HG03575 (cell line): ENCODE measurements around the gene HOXB8.

ENCODE experiments used
- ATAC-seq: cut with Tn5 transposase; IDR thresholded peaks from one replicate; pipeline ENCODE4 v1.9.1; 2021; ENCODE audit not compliant: unreplicated experiment, insufficient number of reproducible peaks, low FRiP score; ENCODE audit errors: extremely low read depth

The HOXB8 gene

DNA sequence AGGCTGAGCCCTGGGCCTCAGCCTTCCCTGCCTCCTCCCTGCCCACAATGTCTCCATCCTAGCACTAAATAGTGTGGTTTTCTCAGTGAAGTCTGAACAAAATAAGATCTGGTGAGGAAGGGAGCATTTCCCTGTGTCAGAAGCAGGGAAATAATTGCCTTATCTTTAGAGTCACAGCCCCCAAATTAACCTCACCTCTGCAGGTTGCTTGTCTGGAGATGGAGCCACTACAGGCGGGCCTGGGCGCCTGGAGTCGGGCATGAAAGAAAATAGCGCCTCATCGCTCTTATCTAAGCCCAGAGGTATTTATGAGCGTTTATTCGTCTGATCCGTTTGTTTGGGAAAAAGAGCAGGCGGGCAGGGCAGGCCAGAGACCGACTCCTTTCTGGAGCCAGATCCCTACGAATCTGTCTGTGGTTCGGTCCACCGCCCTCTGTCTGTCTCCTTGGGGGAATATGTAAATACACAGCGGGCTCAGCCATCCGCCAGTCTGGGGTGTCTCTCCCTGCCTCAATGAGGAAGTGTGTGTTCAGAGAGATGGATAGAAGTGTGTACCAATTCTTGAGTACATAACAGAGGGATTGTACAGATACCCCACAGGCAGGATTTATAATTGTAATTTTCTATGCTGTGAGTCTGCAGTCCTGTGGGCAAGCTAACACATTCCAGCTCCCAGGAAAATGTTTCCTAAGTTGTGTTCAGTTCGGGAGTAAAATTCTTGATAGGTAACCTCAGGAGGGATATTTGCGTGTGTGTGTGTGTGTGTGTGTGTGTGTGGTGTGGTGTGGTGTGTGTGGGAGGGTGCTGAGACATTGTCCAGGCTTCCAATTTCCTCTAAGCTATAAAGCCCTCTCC is 14.6 kb downstream of the HOXB8 start:
- no peak for ATAC-seq

- no peak for ATAC-seq
Measured at GRCh38 chr17:48599354-48599753, 15.7 kb downstream of the HOXB8 start.

DNA sequence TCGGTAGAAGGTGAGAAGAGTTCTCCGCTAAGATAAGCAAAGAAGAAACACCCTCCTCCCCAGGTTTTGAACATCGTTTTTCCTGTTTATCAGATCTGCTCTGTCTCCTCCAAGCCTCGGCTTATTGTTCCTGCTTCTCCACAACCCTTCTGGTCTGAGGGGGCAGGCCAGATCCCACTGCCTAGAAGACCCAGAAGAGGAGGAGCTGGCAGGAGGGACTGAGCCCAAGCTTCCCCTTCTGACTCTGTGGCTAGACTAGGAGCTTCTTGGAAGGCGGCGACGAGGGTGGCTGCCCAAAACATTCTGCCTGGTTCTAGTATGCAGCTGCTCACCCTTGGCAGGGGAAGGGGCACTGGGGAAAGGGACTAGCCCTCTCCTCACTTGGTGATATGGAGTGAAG is 16.4 kb downstream of the HOXB8 start:
- no peak for ATAC-seq

DNA sequence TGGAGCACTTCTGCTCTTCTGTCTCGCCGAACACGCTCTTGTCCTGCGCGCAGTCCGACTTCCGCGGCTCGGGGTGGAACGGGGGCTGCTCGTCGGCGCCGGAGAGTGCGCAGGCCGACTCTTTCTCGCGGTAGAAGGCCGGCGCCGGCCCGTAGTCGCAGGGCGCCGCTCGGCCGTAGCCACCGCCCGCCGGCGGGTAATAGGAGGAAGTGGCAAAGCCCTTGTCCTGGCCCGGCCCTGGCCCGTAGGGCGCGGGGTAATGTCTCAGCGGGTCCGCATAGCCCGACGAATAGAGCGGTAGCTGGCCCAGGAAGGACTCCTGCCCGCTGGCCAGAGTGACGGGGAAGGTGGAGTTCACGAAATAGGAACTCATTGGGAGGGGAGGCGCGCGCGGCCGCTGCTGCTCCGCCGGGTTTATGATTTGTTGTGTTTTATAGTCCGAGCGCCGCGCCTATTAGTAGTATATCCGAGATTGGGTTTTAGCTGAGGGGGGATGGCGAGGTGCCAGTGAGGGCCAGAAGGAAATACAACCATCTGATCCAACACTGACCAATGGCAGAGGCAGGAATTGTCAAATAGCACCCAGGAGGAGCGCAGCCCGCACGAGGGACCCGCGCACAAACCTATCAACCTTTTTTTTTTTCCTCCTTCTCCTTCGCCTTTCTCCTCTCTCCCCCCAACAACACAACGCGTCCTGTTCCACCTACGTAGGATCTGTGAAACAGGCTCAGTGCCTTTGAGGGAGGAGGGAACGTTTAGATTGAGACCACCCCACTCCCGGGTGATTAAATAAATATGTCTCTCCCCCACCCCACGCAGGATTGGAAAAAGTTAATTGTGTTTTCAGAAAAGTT is 17.1 kb downstream of the HOXB8 start:
- ATAC-seq = no peak

- ATAC-seq = no peak
Measured at GRCh38 chr17:48597528-48597777, 17.6 kb downstream of the HOXB8 start.

GRCh38 chr17:48596735-48597527 is 18.2 kb downstream of the HOXB8 start:
- ATAC-seq = no peak

DNA sequence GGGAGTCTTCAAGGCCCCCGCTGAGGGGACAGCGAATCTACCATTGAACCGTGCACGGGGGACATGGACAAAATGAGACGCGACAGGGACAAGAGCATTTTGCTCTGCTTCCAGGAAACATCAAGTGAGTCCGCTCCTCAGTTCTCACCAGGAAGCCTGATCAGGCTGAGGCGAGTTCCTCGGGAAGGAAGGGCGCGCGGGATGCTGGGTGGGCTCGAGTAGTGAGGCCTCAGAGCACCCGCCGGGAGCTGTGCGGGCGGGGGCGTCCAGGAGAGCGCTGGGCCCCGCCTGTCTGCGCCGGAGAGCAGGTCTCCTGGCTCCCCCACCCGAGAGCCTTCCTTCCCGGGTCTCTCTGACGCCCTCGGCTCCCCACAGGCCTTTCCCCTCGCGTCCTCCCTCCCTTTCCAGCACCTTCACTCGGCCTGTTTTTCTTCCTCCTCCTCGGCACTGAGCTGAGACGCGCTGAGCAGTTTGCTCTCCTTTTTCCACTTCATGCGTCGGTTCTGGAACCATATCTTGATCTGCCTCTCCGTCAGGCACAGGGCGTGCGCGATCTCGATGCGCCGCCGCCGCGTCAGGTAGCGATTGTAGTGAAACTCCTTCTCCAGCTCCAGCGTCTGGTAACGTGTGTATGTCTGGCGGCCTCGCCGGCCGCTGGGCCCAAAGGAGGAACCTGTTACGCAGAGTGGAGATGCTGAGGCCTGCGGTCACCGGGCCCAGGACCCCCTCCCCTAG is 18.9 kb downstream of the HOXB8 start:
- no peak for ATAC-seq

- ATAC-seq = no peak
Measured at GRCh38 chr17:48595278-48595999, 19.7 kb downstream of the HOXB8 start.

DNA sequence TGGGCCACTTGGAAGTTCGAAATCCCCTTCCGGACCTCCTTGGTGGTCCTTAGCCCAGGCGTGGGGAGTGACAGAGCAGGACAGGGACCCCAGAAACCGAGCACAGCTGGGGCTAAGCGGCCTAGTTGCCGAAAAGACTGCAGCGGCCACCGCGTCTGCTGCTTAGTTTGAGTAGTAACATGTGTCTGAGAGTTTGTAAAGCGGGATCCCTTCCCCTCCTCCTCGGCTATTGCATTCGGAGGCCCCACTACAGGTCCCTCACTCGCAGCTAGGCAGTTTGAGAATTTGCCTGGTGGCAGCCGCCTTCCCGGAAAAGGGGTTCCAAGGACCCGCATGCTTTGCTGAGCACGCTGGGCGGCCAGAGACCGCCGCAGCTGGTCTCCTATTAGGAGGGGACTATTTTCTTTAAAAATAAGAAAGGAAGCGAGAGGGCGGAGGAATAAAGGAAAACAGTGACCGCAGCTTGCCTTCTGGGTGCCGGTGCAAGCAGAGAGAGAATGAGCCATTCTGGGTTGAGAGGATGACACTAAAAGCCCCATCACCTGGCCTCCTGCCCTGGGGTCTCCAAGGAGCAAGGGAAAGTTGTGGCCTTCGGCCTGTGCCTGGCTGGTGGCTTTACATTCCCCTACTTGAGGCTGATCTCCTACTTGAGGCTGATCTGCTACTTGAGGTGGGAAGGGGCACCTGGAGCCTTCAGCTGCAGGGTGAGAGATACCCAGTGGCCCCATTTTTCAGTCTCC is 20.4 kb downstream of the HOXB8 start:
- ATAC-seq = no peak

DNA sequence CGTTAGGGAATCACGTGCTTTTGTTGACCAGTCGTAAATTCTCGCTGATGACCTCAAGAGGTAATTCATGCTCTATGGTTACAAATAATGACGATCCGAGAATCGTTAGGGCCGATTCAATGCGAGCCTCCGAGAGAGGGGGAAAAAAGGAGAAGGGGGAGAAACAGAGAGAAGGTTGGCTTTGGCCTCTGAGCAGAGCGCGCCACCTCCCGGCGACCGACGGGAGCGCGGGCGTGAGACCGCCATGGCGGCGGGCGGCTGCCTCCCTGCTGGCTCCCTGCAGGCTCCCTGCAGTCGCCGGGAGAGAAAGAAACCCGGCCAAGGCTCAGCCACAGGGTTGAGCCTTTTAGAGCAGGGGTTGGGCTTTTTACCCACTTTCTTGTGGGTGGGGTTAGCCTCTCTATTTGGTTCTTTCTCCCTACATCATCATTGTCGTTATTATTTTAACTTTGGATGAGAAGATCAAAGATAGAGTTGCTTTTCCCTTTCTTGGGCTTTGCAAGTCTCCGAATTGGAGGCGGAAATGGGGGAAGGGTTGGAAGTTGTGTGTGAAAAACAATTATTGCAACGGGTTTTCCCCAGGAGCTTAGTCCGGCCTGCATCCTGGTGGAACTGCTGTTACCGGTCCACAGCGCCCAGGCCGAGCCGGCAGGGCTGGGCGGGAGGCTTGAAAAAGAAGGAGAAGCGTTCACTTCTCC is 21.1 kb downstream of the HOXB8 start:
- ATAC-seq = no peak

DNA sequence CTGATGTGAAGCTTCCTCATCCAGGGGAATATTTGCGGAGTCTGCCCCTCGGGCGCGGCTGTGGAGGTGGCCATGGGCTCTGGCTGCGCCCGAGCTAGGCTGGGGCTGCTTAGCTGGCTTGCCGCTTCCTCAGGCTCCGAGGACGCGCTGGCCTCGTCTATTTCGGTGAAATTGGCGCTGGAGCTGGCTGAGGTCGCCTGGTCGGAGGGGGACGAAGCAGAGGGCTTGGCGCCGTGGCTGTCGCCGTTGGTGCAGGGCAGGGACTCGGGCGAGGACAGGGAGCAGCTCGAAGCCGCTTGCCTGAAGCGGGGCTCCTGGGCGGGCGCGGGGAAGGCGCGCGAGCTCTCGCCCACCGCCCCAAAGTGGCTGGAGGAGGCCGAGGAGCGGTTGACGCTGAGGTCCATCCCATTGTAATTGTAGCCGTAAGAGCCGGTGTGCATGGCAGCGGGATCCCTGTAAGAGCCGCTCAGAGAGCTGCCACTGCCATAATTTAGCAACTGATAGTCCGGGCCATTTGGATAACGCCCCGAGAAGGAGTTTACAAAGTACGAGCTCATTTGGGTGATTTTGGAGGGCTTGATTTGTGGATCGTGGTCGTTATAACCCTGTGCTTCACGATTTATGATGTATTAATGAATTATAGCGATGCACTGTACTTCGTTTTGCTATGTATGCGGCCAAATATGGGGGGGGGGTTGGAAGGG is 21.8 kb downstream of the HOXB8 start, which contains the start of gene HOXB5:
TSS of gene HOXB5 (minus strand) at position 654 of the 704 bp plus-strand sequence. CDS start at position 557, 97 bp downstream.
- no peak for ATAC-seq

DNA sequence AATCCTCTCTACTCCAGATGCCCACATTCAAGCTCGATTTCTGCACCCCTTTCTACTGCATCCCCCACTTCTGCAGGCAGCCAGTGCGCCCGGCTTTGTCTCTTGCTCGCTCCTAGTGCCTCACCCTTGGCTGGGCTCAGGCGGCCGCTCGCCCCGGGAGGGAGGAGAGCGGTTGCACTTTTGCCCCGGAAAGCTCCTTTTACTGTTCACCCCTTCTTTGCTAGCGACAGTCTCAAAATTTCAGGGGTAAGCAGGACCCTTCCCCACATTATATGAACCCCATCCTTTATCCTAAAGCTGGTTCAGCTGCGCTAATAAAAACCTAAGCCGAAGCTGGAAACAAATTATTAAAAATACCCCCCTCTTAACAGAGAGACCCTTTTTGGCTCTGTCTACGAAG is 22.5 kb downstream of the HOXB8 start:
- ATAC-seq = no peak

DNA sequence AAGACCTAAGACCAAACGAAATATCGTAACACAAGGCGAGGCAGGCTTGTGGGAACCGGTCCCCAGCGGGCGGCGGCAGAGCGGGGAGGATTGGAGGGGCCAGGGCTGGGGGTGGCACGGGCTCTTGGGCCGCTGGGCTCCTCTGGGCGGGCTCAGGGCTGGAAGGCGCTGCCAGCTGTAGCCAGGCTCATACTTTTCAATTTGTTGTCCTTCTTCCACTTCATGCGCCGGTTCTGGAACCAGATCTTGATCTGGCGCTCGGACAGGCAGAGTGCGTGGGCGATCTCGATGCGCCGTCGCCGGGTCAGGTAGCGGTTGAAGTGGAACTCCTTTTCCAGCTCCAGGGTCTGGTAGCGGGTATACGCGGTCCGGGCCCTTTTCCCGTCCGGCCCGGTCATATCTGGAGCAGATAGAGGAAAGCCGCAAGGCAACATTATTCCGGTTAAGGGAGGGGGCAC is 23.0 kb downstream of the HOXB8 start:
- ATAC-seq = no peak

DNA sequence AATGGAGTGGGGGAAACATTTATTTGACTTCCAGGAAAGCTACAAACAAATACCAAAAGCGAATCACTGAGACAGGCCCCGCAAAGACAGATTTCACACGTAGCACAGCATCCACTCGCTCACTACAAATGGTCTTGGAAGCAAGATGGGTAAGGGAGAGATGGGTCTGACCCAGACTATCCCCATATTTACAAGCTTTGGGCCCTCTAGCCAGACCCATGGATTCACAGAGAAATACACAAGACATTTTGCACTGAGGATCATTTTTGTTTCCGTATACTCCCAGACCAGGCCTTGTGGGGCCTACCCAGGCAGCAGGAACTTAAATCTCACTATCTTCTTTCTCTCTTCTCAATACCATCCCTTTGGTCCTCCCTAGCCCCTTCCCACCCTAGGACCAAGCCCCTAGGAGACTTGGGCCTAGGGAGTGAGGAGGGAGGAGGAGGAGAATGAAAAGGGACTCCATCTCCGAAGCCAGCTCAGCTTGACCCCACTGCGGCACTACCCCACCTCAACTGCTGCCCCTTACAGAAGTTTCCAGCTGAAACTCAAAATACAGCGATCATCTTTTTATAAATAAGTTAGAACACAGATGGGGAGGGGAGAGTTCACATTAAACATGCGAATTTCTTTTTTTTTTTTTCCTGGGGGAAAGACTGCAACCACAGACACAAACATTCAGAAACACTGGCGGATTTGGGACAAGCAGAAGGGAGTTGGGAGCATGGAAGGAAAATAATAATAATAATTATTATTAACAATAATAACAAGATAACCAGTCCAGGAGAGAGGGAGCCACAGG is 23.6 kb downstream of the HOXB8 start:
- no peak for ATAC-seq

DNA sequence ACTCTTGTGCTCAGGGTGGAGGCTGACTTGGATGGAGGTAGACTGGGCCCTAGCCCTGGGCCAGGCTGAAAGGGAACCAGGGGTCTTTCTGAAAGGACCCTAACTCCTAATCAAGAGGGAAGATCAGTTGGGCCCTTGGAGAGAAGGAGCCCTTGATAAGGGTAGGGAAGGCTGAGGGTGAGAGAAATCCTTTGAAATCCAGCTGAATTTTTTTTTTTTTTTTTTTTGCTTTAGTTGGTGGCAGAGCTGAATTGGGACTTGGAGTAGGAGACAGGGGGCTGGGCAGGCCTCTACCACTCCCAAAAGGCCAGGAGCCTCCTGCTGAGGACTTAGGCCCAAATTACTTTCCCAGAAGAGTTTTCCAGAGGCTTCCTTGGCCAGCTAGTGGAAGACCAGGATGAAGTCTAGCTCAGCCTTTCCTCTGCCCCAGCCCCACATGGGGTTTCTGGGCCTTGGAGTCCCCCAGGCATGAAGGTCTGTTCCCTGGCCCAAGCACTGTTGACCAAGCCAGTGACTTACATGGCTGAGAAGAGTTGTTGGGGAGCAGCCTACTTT is 24.4 kb downstream of the HOXB8 start:
- no peak for ATAC-seq
